Endothelial cell of umbilical vein (primary cell): ENCODE data around the gene SEC14L1. TPM values are rescaled to one million over a fixed set of nuclear protein-coding genes. Genes with fewer than 3 reads are reported as not detected.
A peak's percentile ranks its signal among the peaks of the same experiment; 100 is the strongest.

ENCODE experiments used
- BruUV-seq: library from RNA; stranded (reverse); fragments of 400-500 nt; replicated peaks from 2 replicates; lab custom pipeline; 2021; lab: Mats Ljungman, UMichigan
- CTCF ChIA-PET: fragments of 300-600, 350-600 bp; sonication (Branson Sonifier 250); formaldehyde crosslinking; loops from one replicate; lab custom pipeline; 2021; ENCODE audit warnings: antibody characterized with exemption, inconsistent platforms; lab: Charles Lee
- POLR2A ChIA-PET: fragments of 300-600, 350-600 bp; sonication (Branson Sonifier 250); formaldehyde crosslinking; loops from one replicate; lab custom pipeline; 2021; ENCODE audit warnings: antibody characterized with exemption, inconsistent platforms; lab: Charles Lee
- DNase-seq: peaks from one replicate; pipeline ENCODE4 v3.0.0-alpha.2; 2011; ENCODE audit warnings: low read depth, low spot score
- FAIRE-seq: peaks from 2 replicates; lab custom pipeline; 2011; peaks lifted over from hg19 to GRCh38; lab: Jason Lieb, UNC
- H2AFZ ChIP-seq: 2 replicates; pipeline ENCODE4 v1.6.0; 2012; ENCODE audit warnings: low read depth, low read length, control low read depth, inconsistent platforms
- H3K27ac ChIP-seq: 2 replicates; pipeline ENCODE4 v1.5.1; 2011; ENCODE audit warnings: low read depth, mild to moderate bottlenecking, control low read depth, low read length, moderate library complexity; ENCODE audit not compliant: insufficient read depth
- H3K27me3 ChIP-seq, 2 experiments: 2 replicates each; pipeline versions ENCODE4 v1.6.0 to v1.6.1; 2011; ENCODE audit warnings: low read length in 2 of 2, mixed read lengths in 1 of 2; ENCODE audit not compliant: control insufficient read depth in 2 of 2, insufficient read depth in 2 of 2
- H3K36me3 ChIP-seq, 2 experiments: 2 replicates in 1 of 2; 3 replicates in 1 of 2; pipeline ENCODE4 v1.5.1; 2011; ENCODE audit warnings: low read length in 2 of 2, mild to moderate bottlenecking in 1 of 2, moderate library complexity in 1 of 2; ENCODE audit not compliant: control insufficient read depth in 2 of 2, insufficient read depth in 2 of 2; ENCODE audit errors: extremely low read depth in 1 of 2
- H3K4me1 ChIP-seq: 3 replicates; pipeline ENCODE4 v1.5.1; 2011; ENCODE audit warnings: mild to moderate bottlenecking, low read length; ENCODE audit not compliant: control insufficient read depth, insufficient read depth; ENCODE audit errors: extremely low read depth
- H3K4me2 ChIP-seq: 2 replicates; pipeline ENCODE4 v1.6.1; 2011; ENCODE audit warnings: low read length, control low read depth, mixed read lengths; ENCODE audit not compliant: insufficient read depth
- H3K4me3 ChIP-seq, 3 experiments: fragments of 200-600 bp in 1 of 3; sonication (generic), shearing (Covaris generic) in 1 of 3; replicated peaks in 1 of 3; 2 replicates each; pipeline ENCODE4 v1.5.1; 2011 to 2016; ENCODE audit warnings: control low read depth in 3 of 3, low read length in 3 of 3, mild to moderate bottlenecking in 2 of 3, inconsistent platforms in 1 of 3, low read depth in 1 of 3, moderate library complexity in 1 of 3; ENCODE audit not compliant: insufficient read depth in 1 of 3
- H3K79me2 ChIP-seq: 2 replicates; pipeline ENCODE4 v1.6.0; 2012; ENCODE audit warnings: low read length, inconsistent platforms; ENCODE audit not compliant: control insufficient read depth, insufficient read depth
- H3K9ac ChIP-seq: replicated peaks from 2 replicates; pipeline ENCODE3; 2011; ENCODE audit warnings: low read length, control low read depth; ENCODE audit not compliant: insufficient read depth; ENCODE audit errors: extremely low read depth
- H3K9me1 ChIP-seq: replicated peaks from 3 replicates; pipeline ENCODE4 v1.6.0; 2011; ENCODE audit warnings: mild to moderate bottlenecking, low read length; ENCODE audit not compliant: control insufficient read depth, insufficient read depth; ENCODE audit errors: extremely low read depth
- H3K9me3 ChIP-seq: replicated peaks from 2 replicates; pipeline ENCODE4 v1.5.1; 2012; ENCODE audit warnings: low read length, inconsistent platforms; ENCODE audit not compliant: control insufficient read depth, insufficient read depth
- H4K20me1 ChIP-seq: replicated peaks from 2 replicates; pipeline ENCODE3; 2011; ENCODE audit warnings: mild to moderate bottlenecking, low read length; ENCODE audit not compliant: control insufficient read depth, insufficient read depth; ENCODE audit errors: extremely low read depth
- EZH2 ChIP-seq: IDR thresholded peaks from 2 replicates; pipeline ENCODE4 v1.6.1; 2012; ENCODE audit warnings: borderline replicate concordance, low read depth, mild to moderate bottlenecking, moderate library complexity, low read length, inconsistent platforms; ENCODE audit not compliant: severe bottlenecking
- FOS ChIP-seq: IDR thresholded peaks from 2 replicates; pipeline ENCODE4 v1.6.1; 2011; ENCODE audit warnings: mild to moderate bottlenecking, low read length, moderate library complexity, borderline replicate concordance; ENCODE audit not compliant: insufficient read depth
- GATA2 ChIP-seq: IDR thresholded peaks from 2 replicates; pipeline ENCODE4 v1.7.0; 2011; ENCODE audit warnings: low read depth, mild to moderate bottlenecking, moderate library complexity, mixed read lengths, low read length; ENCODE audit not compliant: insufficient read length, insufficient read depth
- JUN ChIP-seq: IDR thresholded peaks from 2 replicates; pipeline ENCODE4 v1.6.1; 2011; ENCODE audit warnings: borderline replicate concordance, low read depth; ENCODE audit not compliant: insufficient read length, insufficient read depth
- MAX ChIP-seq: IDR thresholded peaks from 2 replicates; pipeline ENCODE4 v1.6.1; 2011; ENCODE audit not compliant: insufficient read depth, insufficient read length
- MYC ChIP-seq: IDR thresholded peaks from one replicate; pipeline ENCODE4 v1.6.1; 2011; ENCODE audit warnings: mild to moderate bottlenecking, low read depth, low read length
- POLR2A ChIP-seq: IDR thresholded peaks from 2 replicates; pipeline ENCODE4 v1.6.1; 2012; ENCODE audit warnings: low read depth, mild to moderate bottlenecking, control low read depth, low read length
- POLR2AphosphoS5 ChIP-seq: IDR thresholded peaks from 2 replicates; pipeline ENCODE4 v1.6.1; 2012; ENCODE audit warnings: low read depth, mild to moderate bottlenecking, control low read depth, low read length, moderate library complexity; ENCODE audit not compliant: insufficient read depth
- dilution Hi-C: fragments of 300-500 bp; cut with MboI; formaldehyde crosslinking; loops from one replicate; pipeline ENCODE4 v1.15.0; 2019; ENCODE audit warnings: low sequenced_read_pairs; ENCODE audit not compliant: extremely low pct_ligation_motif_present
- intact Hi-C: fragments of 100-400 bp; cut with micrococcal nuclease; formaldehyde crosslinking; loops from one replicate; pipeline ENCODE4 v1.10.0; 2022
- polyA plus RNA-seq, 4 experiments: library from polyadenylated mRNA; depleted of rRNA in 3 of 4; stranded (reverse) in 3 of 4; unstranded in 1 of 4; fragments of >200 nt; gene quantifications; 2 replicates each; pipeline versions ENCODE4 v1.2.1 to v1.2.3, GENCODE V29; 2011 to 2012; ENCODE audit warnings: missing spikeins in 1 of 4
- total RNA-seq: library from RNA; stranded (reverse); gene quantifications from 2 replicates; pipeline ENCODE4 v1.2.3, GENCODE V29; 2021
- TF ChIP-seq, protein P1 (sequence below), 2 donors: IDR thresholded peaks; 1 replicate in 1 of 2; 2 replicates in 1 of 2; pipeline ENCODE4 v1.5.1; 2011; ENCODE audit warnings: low read length in 2 of 2, mild to moderate bottlenecking in 2 of 2, moderate library complexity in 2 of 2, control low read depth in 1 of 2, inconsistent platforms in 1 of 2, low read depth in 1 of 2; ENCODE audit not compliant: insufficient read depth in 1 of 2; ENCODE audit errors: extremely low read depth in 1 of 2

Gene SEC14L1
- total and polyA plus RNA-seq, 2 donors (not counting 3 experiments of a cell fraction or from before 2014, with no cell fraction given) = 215 to 631 TPM

DNA sequence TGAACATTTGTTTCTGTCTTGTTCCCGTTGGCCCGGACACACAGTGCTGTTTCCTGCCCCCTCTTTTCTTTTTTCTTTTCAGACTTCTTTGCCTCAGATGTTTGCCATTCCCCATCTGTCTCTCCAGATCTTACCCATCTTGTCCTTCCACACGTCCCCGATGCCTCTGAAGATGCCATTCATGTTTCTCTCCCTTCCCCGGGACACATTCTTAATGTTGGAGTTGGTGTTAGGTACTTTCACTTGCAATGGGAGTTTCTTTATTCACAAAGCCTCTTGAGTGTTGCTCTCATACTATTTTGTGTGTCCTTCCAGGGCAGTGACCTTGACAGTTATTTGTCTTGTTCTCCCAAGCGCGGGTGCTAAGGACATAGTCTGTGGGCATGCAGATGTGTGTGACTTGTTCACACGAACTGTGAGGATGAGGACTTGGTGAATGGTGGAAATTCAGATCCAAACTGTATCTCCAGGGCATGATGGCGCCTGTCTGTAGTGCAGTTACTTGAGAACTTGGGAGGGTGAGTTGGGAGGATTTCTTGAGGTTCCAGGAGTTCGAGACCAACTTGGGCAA, 8.3 kb downstream of the SEC14L1 start:
- H4K20me1 ChIP-seq = peaks cover 2% of the 10 kb centered on the region
- peak overlapping the region; percentile 10 for H3K27ac ChIP-seq
- CTCF ChIA-PET = interaction anchor here (1.1 kb wide), 1 partner anchor 20 kb away, joined by 3 read pairs; no protein-coding TSS in a partner anchor
- H3K27me3 ChIP-seq = no peaks in the 10 kb centered on the region
- no peak for DNase-seq
- H3K4me3 ChIP-seq = no peak overlapping the region
- intact Hi-C loops (loop anchor here (5.0 kb wide), 1 partner anchor 88 kb away; no protein-coding TSS in a partner anchor), dilution Hi-C loops (no loop called here)
- FAIRE-seq = no peak
- POLR2A ChIA-PET = interaction anchor here (0.7 to 1.7 kb wide), 3 partner anchors 33 to 54 kb away, joined by 4 to 8 read pairs (median 5); no protein-coding TSS in a partner anchor
- H3K79me2 ChIP-seq = peaks cover 100% of the 10 kb centered on the region
- no peaks in the 10 kb centered on the region for H3K9me1 ChIP-seq
- peaks cover 86% of the 10 kb centered on the region for H3K4me1 ChIP-seq
- TF ChIP-seq POLR2A = no peak
- TF ChIP-seq, protein P1, sequence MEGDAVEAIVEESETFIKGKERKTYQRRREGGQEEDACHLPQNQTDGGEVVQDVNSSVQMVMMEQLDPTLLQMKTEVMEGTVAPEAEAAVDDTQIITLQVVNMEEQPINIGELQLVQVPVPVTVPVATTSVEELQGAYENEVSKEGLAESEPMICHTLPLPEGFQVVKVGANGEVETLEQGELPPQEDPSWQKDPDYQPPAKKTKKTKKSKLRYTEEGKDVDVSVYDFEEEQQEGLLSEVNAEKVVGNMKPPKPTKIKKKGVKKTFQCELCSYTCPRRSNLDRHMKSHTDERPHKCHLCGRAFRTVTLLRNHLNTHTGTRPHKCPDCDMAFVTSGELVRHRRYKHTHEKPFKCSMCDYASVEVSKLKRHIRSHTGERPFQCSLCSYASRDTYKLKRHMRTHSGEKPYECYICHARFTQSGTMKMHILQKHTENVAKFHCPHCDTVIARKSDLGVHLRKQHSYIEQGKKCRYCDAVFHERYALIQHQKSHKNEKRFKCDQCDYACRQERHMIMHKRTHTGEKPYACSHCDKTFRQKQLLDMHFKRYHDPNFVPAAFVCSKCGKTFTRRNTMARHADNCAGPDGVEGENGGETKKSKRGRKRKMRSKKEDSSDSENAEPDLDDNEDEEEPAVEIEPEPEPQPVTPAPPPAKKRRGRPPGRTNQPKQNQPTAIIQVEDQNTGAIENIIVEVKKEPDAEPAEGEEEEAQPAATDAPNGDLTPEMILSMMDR (IDR thresholded peaks at IDR 0.05; ENCODE audit: extremely low read depth in 1 of 2, insufficient read depth in 1 of 2, low read depth in 1 of 2, low read length in 2 of 2) = no peak
- H3K36me3 ChIP-seq = peaks cover 34 to 50% of the 10 kb centered on the region in 2 experiments
- H3K9ac ChIP-seq = no peak overlapping the region
- no TSS peak for BruUV-seq
- no peak overlapping the region for H3K4me2 ChIP-seq
- no peaks in the 10 kb centered on the region for H3K9me3 ChIP-seq
- H2AFZ ChIP-seq = no peak overlapping the region

DNA sequence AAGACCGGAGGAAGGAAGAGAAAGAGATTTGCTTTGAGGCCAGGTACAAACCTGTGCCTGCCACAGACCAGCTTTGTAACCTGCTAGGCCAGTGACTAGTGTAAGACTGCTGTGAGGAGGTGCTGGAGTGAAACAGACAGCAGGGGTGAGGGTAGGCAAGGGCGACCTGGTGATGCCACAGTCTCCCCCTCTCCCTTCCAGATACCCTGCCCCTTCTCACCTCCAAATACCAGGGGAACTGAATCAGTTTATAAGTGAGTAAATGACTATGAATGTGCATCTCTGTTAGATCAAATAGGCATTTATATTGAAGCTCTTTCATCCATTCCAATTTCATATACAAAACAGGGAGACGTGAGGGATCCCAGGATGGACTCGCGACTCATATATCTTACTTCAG, 9.4 kb downstream of the SEC14L1 start:
- DNase-seq = no peak
- no peaks in the 10 kb centered on the region for H3K27me3 ChIP-seq
- H3K9ac ChIP-seq = peak overlapping the region; percentile 3
- POLR2A ChIA-PET = interaction anchor here (1.7 kb wide), 1 partner anchor 40 kb away, joined by 8 read pairs; no protein-coding TSS in a partner anchor
- H3K9me3 ChIP-seq = no peaks in the 10 kb centered on the region
- peak overlapping the region; percentile 1 for H3K27ac ChIP-seq
- H3K9me1 ChIP-seq = no peaks in the 10 kb centered on the region
- intact Hi-C loops = no loop called here
- peaks cover 8% of the 10 kb centered on the region for H4K20me1 ChIP-seq
- H2AFZ ChIP-seq = no peak overlapping the region
- TF ChIP-seq POLR2A (no peak), GATA2 (no peak), JUN (no peak), FOS (no peak), MYC (no peak), MAX (no peak), POLR2AphosphoS5 (no peak), EZH2 (no peak)
- TF ChIP-seq, protein P1 (IDR thresholded peaks at IDR 0.05; ENCODE audit: extremely low read depth in 1 of 2, insufficient read depth in 1 of 2, low read depth in 1 of 2, low read length in 2 of 2) = no peak
- no peak overlapping the region for H3K4me3 ChIP-seq
- H3K4me1 ChIP-seq = peaks cover 81% of the 10 kb centered on the region
- dilution Hi-C loops = no loop called here
- FAIRE-seq = no peak
- peaks cover 33 to 46% of the 10 kb centered on the region in 2 experiments for H3K36me3 ChIP-seq
- no TSS peak for BruUV-seq
- CTCF ChIA-PET = interaction anchor here (1.1 to 1.8 kb wide), 2 partner anchors 21 to 62 kb away, joined by 3 to 9 read pairs; no protein-coding TSS in a partner anchor
- no peak overlapping the region for H3K4me2 ChIP-seq
- peaks cover 100% of the 10 kb centered on the region for H3K79me2 ChIP-seq
